Tibial nerve (tissue), 3 donors: Measurements from ENCODE around the gene PROB1.

Experiments used
- CTCF ChIP-seq, 5 experiments: fragments of 200-600 bp in 3 of 5; fragments of 450-650 bp in 2 of 5; sonication (generic) in 3 of 5; IDR thresholded peaks; one replicate each; pipeline ENCODE4 v1.5.1; 2016 to 2019; ENCODE audit warnings: antibody characterized with exemption in 5 of 5, mild to moderate bottlenecking in 3 of 5, moderate library complexity in 2 of 5
- POLR2A ChIP-seq, 2 donors: fragments of 450-650 bp; IDR thresholded peaks; one replicate each; pipeline ENCODE4 v1.6.1; 2017; ENCODE audit warnings: antibody characterized with exemption in 2 of 2, mild to moderate bottlenecking in 2 of 2, moderate library complexity in 2 of 2

- no peak for TF ChIP-seq CTCF (IDR thresholded peaks at IDR 0.05)
- TF ChIP-seq POLR2A (IDR thresholded peaks at IDR 0.05), result no peak
Observed at GRCh38 chr5:139406963-139407362, 12.1 kb upstream of the PROB1 start.
